HUES48 (cell line): ENCODE measurements around the gene CCDC150.

Experiments
- H3K27ac ChIP-seq: one replicate; pipeline ENCODE4 v1.7.0; 2013; ENCODE audit warnings: low read depth, low read length, inconsistent platforms
- H3K27me3 ChIP-seq: 2 replicates; pipeline ENCODE4 v1.6.1; 2013; ENCODE audit warnings: mild to moderate bottlenecking, low read length; ENCODE audit not compliant: control insufficient read depth, insufficient read depth
- H3K36me3 ChIP-seq: 2 replicates; pipeline ENCODE4 v1.6.1; 2013; ENCODE audit warnings: low read length; ENCODE audit not compliant: control insufficient read depth, insufficient read depth
- H3K4me1 ChIP-seq: 2 replicates; pipeline ENCODE4 v1.6.1; 2013; ENCODE audit warnings: mild to moderate bottlenecking, low read length; ENCODE audit not compliant: control insufficient read depth, insufficient read depth
- H3K4me3 ChIP-seq: 2 replicates; pipeline ENCODE4 v1.5.1; 2013; ENCODE audit warnings: mild to moderate bottlenecking, low read depth, low read length
- H3K9ac ChIP-seq: 2 replicates; pipeline ENCODE4 v1.6.1; 2013; ENCODE audit warnings: mild to moderate bottlenecking, low read depth, low read length, moderate library complexity
- H3K9me3 ChIP-seq: 2 replicates; pipeline ENCODE4 v1.6.1; 2013; ENCODE audit warnings: low read length; ENCODE audit not compliant: control insufficient read depth, insufficient read depth

Gene CCDC150

DNA sequence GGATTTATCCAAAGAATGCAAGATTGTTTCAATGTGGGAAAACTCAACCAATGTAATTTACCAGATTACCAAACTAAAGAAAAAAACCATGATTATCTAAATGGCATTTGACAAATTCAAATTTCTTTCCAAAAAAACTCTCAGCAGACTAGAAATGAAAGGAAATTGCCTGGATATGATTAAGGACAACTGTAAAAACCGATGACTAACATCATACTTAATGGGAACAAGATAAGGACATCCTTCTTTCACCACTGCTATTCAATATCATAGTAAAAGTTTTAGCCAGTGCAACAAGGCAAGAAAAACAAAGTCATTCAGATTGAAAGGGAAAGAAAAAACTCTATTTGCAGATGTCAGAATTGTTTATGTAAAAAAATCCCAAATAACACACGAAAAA, 4.4 kb upstream of the CCDC150 start:
- Histone ChIP-seq H3K4me1 (no peaks in the 10 kb centered on the region), H3K9ac (no peak overlapping the region), H3K4me3 (no peak overlapping the region), H3K9me3 (peaks cover 7% of the 10 kb centered on the region; the same call in 1 of the 2 replicates), H3K36me3 (no peaks in the 10 kb centered on the region), H3K27ac (no peak overlapping the region), H3K27me3 (no peaks in the 10 kb centered on the region)

- Histone ChIP-seq H3K4me1 (peaks cover 11% of the 10 kb centered on the region; the same call in 1 of the 2 replicates), H3K9me3 (no peaks in the 10 kb centered on the region), H3K27me3 (no peaks in the 10 kb centered on the region), H3K27ac (no peak overlapping the region), H3K36me3 (no peaks in the 10 kb centered on the region), H3K4me3 (0 out of 2 replicates have a peak overlapping the region, but pooled peaks have one; percentile 46), H3K9ac (no peak overlapping the region)
These were observed 750 bp upstream of the CCDC150 start for GRCh38 chr2:196638765-196639164.

DNA sequence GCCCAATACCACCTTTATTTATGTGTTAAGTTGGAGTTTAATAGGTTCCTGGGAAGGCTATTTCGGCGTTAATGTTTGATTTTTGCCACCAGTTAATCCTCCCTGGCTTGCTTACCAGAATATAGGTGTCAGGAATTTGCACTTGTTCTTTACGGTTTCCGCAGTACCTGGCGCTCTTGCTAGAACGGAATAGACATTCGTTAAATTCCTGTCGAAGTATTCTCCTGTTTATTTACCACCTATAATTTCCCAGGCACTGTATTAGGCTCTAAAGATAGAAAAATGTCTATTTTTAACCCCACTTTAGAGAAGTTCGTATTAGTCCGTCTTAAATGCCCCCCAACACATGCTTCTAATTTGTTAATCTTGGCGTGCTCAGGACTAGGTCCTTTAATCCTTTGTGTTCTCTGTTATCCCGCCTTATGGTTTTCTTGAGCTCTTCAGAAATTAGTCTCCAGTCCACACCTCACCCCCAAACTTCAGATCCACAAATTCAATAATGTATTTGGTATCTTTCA, 575 bp downstream of the CCDC150 start:
- Histone ChIP-seq H3K27ac (peak overlapping the region; percentile 92), H3K36me3 (no peaks in the 10 kb centered on the region), H3K9me3 (no peaks in the 10 kb centered on the region), H3K9ac (peak overlapping the region; percentile 76), H3K4me1 (peaks cover 11% of the 10 kb centered on the region; the same call in 1 of the 2 replicates), H3K4me3 (peak overlapping the region; percentile 91), H3K27me3 (no peaks in the 10 kb centered on the region)

DNA sequence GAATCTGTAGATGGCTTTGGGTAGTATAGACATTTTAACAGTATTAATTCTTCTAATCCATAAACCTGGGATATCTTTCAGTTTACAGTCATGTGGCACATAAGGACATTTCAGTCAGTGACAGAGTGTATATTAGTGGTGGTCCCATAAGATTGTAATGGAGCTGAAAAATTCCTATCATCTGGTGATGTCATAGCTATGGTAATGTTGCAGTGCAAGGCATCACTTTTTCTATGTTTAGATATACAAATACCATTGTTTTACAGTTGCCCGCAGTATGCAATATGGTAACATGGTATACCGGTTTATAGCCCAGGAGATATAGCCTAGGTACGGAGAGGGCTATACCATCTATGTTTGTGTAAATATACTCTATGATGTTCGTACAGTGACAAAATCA, 9.7 kb downstream of the CCDC150 start:
- H3K9me3 ChIP-seq, result peaks cover 65% of the 10 kb centered on the region
- no peak overlapping the region for H3K27ac ChIP-seq
- H3K4me1 ChIP-seq, result no peaks in the 10 kb centered on the region
- peaks cover 72% of the 10 kb centered on the region for H3K36me3 ChIP-seq
- H3K4me3 ChIP-seq, result no peak overlapping the region; the same call in 1 of the 2 replicates
- no peak overlapping the region for H3K9ac ChIP-seq
- H3K27me3 ChIP-seq, result no peaks in the 10 kb centered on the region

DNA sequence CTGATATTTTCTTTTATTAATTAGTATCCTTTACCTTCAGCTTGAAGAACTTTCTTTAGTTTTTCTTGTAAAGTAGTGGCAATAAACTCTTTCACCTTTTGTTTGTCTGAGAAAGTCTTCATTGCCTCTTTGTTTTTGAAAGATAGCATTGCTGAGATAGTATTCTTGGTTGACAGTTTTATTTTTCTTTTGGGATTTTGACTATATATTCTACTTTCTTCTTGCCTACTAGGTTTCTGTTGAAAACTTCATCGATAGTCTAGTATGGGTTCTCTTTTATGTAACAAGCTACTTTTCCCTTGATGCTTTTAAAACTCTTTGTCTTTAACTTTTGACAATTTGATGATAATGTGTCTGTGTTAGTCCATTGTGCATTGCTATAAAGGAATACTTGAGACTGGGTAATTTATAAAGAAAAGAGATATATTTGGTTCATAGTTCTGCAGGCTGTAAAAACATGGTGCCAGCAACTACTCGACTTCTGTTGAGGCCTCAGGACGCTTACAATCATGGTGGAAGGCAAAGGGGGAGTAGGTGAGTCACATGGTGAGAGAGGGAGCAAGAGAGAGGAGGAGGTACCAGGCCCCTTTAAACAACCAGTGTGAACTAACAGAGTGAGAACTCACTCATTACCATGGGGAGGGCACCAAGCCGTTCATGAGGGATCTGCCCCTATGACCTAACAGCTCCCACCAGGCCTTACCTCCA, 12.0 kb downstream of the CCDC150 start:
- no peak overlapping the region for H3K9ac ChIP-seq
- H3K4me1 ChIP-seq, result no peaks in the 10 kb centered on the region
- H3K4me3 ChIP-seq, result no peak overlapping the region
- H3K36me3 ChIP-seq, result peaks cover 72% of the 10 kb centered on the region
- H3K9me3 ChIP-seq, result peaks cover 67% of the 10 kb centered on the region
- no peak overlapping the region for H3K27ac ChIP-seq
- H3K27me3 ChIP-seq, result no peaks in the 10 kb centered on the region

- H3K9me3 ChIP-seq, result peaks cover 64% of the 10 kb centered on the region
- H3K36me3 ChIP-seq, result peaks cover 77% of the 10 kb centered on the region
- no peaks in the 10 kb centered on the region for H3K27me3 ChIP-seq
- H3K4me3 ChIP-seq, result peak overlapping the region; percentile 18; the same call in 1 of the 2 replicates
- no peak overlapping the region for H3K9ac ChIP-seq
- no peaks in the 10 kb centered on the region for H3K4me1 ChIP-seq
- H3K27ac ChIP-seq, result no peak overlapping the region
These were observed 13.4 kb downstream of the CCDC150 start for GRCh38 chr2:196652869-196653268.

GRCh38 chr2:196653843-196654242, 14.3 kb downstream of the CCDC150 start:
- H3K27ac ChIP-seq, result no peak overlapping the region
- H3K4me3 ChIP-seq, result no peak overlapping the region
- peaks cover 79% of the 10 kb centered on the region for H3K36me3 ChIP-seq
- no peaks in the 10 kb centered on the region for H3K4me1 ChIP-seq
- peaks cover 55% of the 10 kb centered on the region for H3K9me3 ChIP-seq
- no peaks in the 10 kb centered on the region for H3K27me3 ChIP-seq
- H3K9ac ChIP-seq, result no peak overlapping the region

DNA sequence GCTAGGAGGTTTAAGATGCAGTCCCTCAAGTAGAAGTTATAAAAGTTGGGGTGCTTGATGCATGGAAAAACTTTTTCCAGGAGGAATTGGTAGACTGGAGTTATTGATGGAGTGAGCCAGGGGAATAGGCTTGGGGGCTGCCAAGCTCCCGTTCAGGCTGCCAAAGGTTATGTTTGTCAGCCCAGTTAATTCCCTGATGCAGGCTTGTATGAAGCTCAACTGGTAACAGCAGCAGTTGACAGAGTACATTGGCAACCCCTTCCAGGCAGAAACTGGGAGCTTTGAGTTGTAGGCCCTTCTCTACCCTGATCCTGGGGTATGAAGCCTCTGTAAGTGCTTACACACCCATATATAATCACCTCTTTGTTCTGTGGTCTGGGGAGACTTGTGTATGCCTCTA, 16.2 kb downstream of the CCDC150 start:
- H3K36me3 ChIP-seq, result peaks cover 80% of the 10 kb centered on the region
- H3K9ac ChIP-seq, result no peak overlapping the region
- no peaks in the 10 kb centered on the region for H3K4me1 ChIP-seq
- peaks cover 37% of the 10 kb centered on the region for H3K9me3 ChIP-seq
- H3K27me3 ChIP-seq, result no peaks in the 10 kb centered on the region
- no peak overlapping the region for H3K4me3 ChIP-seq
- no peak overlapping the region for H3K27ac ChIP-seq

GRCh38 chr2:196657333-196657732, 17.8 kb downstream of the CCDC150 start:
- Histone ChIP-seq H3K4me3 (no peak overlapping the region), H3K36me3 (peaks cover 73% of the 10 kb centered on the region), H3K27ac (no peak overlapping the region), H3K27me3 (no peaks in the 10 kb centered on the region), H3K4me1 (no peaks in the 10 kb centered on the region), H3K9ac (no peak overlapping the region), H3K9me3 (peaks cover 21% of the 10 kb centered on the region)

DNA sequence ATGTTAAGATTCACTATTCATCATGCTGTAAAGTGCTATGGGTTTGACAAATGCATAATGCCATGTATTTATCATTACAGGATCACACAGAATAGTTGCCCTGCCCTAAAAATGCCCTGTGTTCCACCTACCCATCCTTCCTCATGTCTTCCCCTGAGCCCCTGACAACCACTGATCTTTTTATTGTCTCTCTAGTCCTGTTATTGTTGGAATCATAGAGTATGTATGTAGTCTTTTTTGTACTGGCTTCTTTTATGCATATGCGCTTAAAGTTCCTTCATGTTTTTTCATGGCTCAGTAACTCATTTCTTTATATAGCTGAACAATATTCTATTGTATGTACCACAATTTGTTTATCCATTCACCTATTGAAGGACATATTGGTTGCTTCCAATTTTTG, 20.3 kb downstream of the CCDC150 start:
- Histone ChIP-seq H3K4me1 (no peaks in the 10 kb centered on the region), H3K4me3 (no peak overlapping the region), H3K9me3 (no peaks in the 10 kb centered on the region), H3K27ac (no peak overlapping the region), H3K36me3 (peaks cover 70% of the 10 kb centered on the region), H3K9ac (no peak overlapping the region), H3K27me3 (no peaks in the 10 kb centered on the region)

GRCh38 chr2:196660244-196660643, 20.7 kb downstream of the CCDC150 start:
- H3K4me3 ChIP-seq, result no peak overlapping the region
- no peaks in the 10 kb centered on the region for H3K4me1 ChIP-seq
- H3K27me3 ChIP-seq, result no peaks in the 10 kb centered on the region
- H3K9me3 ChIP-seq, result no peaks in the 10 kb centered on the region
- H3K9ac ChIP-seq, result no peak overlapping the region
- H3K27ac ChIP-seq, result no peak overlapping the region
- H3K36me3 ChIP-seq, result peaks cover 72% of the 10 kb centered on the region
